Measurements from ENCODE around the gene CFAP141.
"Not testable (repeated sequence)": the region's sequence is repeated elsewhere in the genome, so short reads cannot be mapped to it uniquely, and the experiment has no call there.

The CFAP141 gene

GRCh38 chr1:154207262-154207661, 1.1 kb upstream of the CFAP141 start:
- DNase-seq, result no peak

DNA sequence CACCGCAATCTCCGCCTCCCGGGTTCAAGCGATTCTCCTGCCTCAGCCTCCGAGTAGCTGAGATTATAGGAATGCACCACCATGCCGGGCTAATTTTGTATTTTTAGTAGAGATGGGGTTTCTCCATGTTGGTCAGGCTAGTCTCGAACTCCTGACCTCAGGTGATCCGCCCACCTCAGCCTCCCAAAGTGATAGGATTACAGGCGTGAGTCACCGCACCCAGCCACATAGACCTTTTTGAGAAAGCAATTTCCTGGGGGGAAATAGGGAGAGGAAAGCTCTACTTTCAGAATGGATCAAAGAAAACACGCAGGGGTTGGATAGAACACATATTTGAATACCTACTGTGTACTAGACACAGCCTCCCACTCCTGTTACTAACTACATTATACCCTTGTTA, 355 bp downstream of the CFAP141 start:
- not testable (repeated sequence) for DNase-seq

DNA sequence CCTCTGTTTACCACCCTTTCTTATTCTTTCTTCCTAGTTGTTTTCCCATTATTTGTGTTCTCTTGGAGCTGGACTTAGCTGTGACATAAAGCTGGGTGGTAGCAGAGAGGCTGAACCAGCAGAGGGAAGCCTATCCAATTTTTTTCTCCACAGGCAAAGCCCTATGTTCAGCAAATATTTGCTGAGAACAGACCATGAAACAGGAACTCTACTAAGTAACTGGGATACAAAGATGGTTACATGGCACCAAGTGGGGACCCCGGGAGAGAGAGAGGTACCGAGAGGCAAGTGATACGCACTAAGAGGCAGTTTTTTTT, 6.6 kb downstream of the CFAP141 start:
- DNase-seq, result no peak

DNA sequence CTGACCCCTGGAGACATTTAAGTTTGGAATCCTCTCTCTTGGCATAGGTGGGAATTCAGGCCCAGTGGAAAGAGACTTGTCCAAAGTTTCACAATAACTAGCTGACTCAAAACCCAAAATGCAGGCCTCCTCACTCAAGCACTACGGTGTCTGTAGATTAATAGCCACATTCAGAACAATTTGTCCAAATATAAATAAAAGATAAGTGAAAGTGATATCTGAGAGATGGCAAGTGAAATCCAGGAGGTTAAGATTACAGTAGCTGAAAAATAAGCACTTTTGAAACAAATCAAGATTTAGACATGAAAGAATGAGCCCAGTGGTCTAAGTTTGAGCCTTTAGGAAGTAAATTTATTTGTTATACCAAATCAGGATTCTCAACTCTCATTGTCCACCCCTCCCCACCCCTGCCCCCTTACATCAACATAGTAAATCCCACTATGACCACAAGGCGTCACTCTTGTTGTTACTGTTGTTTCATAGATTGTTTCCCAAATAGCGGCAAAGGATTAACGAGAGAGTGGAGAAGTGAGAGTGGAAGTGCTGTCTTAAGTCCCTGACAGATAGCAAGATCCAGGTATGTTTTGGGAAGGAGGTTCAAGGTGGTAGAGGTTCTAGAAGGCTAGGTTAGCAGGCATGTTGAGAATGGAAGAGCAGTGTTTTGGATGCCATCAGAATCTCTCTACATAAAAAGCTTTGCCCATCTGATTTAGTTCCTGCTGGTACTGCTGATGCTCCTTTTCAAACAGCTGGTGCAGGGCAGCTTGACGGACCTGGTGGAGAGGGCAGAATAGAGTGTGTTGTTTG, 7.2 kb downstream of the CFAP141 start:
- peak; percentile 72 for DNase-seq

GRCh38 chr1:154193821-154194220, 12.3 kb downstream of the CFAP141 start:
- DNase-seq, result no peak

GRCh38 chr1:154192476-154192875, 13.7 kb downstream of the CFAP141 start:
- DNase-seq, result no peak

GRCh38 chr1:154191990-154192461, 14.1 kb downstream of the CFAP141 start, which contains the start of gene TPM3:
TSS of gene TPM3 (minus strand) at chr1:154192100. CDS start at chr1:154192018, 82 bp downstream.
- no peak for DNase-seq

GRCh38 chr1:154190550-154190949, 15.6 kb downstream of the CFAP141 start:
- no peak for DNase-seq

DNA sequence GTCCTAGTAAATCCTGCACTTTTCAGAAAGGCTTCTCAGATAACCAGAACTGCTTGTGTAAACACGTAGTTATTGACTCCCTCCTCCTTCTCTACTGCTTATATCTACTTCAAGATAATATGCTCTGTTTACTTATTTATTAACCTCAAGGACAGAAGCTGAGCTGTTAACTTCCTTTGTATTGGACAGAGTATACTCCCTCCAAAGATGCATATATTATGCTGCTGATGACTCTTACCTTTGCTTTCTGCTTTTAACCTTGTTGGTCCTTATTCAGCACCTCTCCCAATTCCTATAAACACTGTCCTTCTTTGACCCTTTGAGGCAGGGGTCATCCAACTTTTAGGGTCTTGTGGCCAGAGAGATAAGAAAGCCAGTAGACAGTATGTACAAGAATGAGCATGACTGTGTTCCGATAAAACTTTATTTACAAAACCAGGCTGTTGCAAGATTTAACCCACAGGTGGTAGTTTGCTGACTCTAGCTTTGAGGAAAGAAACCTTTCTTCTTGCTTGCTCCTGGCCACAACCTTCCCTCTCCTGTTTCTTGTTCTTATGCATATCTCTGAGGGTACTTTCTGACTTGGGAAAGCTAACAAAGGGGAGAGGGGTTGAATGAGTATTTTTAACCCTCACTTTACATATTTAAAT, 19.2 kb downstream of the CFAP141 start:
- no peak for DNase-seq

- peak; percentile 77 for DNase-seq
These were observed 20.0 kb downstream of the CFAP141 start for GRCh38 chr1:154186177-154186576.

DNA sequence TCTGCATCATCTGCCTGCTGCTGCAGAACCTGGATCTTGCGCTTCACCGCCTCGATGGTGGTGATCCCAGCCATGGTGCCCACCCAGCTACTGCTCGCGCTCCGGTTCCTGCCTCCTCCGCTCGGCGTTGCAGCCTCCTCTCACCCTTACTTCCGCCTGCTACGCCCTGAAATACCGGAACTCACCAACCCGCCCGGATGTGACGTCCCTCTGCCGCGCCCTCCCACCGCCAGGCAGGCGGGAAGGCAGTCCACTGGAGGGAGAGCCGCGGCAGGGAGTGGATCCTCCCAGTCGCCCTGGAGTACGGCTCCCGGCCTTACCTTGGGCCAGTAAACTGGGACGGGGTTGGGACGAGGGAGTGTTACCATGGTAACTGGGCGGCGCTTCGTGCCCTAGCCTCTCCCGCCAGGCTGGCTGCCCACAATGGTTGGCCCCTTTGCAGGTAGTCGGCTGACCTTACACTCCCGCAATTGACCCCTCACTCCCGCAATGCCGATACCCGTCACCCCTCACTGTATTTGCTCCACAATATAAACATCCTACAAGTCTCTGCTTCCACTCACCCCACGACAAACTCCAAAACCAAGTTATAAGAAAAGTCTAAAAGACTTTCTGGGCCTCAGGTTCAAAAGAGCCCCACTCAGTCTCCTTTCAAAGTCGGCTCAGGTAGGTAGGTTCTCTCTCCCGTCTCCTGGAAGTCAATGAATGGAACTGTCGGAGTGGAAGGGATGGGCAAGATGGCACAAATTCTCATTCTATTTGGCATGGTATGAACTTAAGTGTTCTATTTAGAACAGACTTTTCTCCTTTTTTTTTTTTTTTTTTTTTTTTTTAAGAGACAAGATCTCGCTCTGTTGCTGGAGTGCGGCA, 22.9 kb downstream of the CFAP141 start:
- DNase-seq, result peak; percentile 92

DNA sequence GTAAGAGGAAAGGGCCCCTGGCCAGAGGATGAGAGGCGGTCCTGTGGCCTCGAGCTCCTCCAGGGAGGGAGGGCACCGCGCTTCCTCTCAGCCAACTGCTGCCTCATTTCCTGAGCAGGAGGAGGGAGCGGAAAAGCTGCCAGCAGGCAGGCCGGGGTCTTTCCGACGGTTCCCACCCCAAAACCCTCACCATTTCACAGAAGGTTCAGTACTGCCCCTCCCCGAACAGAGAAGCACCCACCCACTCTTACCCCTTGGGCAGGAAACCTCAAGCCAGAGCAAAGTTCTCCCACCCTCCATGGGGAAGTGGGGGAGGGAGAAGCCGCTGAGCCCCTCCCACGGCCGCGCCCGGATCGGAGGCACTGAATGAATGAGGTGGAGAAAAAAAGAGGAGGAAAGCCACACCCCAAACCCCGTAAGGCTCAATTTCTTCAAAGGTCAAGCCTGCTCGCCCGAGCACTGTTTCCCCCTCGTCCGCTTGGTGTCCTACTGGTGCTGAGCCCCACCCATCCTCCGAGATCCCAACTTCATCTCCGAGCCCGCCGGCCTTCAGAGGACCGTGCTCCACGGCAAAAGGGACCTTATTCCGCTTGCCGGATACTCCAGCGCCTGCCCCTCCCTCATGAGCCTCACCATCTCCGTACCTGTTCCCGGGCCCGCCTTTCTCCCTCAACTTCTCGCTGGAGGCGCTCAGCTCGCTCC, 23.6 kb downstream of the CFAP141 start:
- peak; percentile 79 for DNase-seq

DNA sequence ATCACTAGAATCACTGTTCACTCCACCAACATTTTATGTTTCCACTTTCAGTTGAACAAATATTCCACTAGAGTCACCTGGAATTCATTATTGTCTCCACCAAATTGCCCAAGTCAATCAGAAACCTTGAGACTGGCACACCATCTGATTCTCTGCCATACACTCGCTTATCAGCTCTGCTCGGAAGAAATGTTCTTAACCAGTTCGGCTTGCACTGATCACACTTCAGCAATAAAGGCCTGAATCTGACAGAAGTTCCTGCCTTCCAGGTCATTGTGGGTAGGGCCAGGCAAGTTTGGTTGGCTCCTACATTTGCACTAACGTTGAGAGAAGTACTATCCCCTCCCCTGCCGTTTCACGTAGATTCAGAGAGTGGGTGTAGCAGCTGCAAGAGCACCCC, 24.2 kb downstream of the CFAP141 start:
- DNase-seq, result no peak

- DNase-seq, result no peak
These were observed 26.0 kb downstream of the CFAP141 start for GRCh38 chr1:154179946-154180687.

- peak; percentile 24 for DNase-seq
These were observed 27.0 kb downstream of the CFAP141 start for GRCh38 chr1:154178911-154179811.

GRCh38 chr1:154178013-154178412, 28.1 kb downstream of the CFAP141 start:
- DNase-seq, result no peak

- DNase-seq, result no peak
These were observed 29.8 kb downstream of the CFAP141 start for GRCh38 chr1:154176337-154176736.

DNA sequence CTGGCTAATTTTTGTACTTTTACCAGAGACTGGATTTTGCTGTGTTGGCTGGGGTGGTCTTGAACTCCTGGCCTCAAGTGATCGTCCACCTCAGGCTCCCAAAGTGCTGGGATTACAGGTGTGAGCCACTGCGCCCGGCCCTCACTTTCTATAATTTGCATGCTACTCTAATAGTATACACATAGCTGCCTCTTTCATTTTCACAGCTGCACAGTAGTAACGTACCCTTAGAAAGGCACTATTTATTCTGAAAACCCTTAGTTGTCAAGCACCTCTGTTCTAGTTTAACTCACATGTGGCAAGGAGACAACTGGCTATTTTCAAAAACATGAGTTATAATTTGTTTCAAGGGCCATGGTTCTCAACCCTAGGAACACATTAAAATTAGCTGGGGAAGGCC, 31.5 kb downstream of the CFAP141 start:
- no peak for DNase-seq

- DNase-seq, result no peak
These were observed 34.3 kb downstream of the CFAP141 start for GRCh38 chr1:154171880-154172279.

DNA sequence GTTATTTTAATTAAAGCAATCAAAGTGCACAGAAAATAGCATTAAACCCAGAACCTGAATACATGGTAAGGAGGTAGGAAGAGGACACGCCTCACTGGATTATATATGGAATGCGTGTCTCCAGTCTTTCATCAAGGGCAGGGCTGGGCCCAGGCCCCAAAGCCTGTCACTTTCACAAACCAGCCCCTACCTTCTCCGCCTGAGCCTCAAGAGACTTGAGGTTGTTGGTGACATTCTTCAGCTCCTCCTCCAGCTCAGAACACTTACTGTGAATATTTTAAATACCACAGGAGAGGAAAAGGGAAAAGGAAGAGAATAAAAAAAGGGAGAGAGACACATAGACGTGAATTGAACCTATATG, 34.9 kb downstream of the CFAP141 start:
- DNase-seq, result no peak

All from CD4-positive, alpha-beta T cell treated with Interleukin-12 subunit alpha and Interleukin-12 subunit beta, for 1 hour (primary cell).